Measurements from ENCODE around the gene TBL1X. TPM values are rescaled to one million over a fixed set of nuclear protein-coding genes. Genes with fewer than 3 reads are reported as not detected.

Gene TBL1X
- polyA plus RNA-seq, 3 donors, result 12.5 to 19.5 (median 13.8) TPM

DNA sequence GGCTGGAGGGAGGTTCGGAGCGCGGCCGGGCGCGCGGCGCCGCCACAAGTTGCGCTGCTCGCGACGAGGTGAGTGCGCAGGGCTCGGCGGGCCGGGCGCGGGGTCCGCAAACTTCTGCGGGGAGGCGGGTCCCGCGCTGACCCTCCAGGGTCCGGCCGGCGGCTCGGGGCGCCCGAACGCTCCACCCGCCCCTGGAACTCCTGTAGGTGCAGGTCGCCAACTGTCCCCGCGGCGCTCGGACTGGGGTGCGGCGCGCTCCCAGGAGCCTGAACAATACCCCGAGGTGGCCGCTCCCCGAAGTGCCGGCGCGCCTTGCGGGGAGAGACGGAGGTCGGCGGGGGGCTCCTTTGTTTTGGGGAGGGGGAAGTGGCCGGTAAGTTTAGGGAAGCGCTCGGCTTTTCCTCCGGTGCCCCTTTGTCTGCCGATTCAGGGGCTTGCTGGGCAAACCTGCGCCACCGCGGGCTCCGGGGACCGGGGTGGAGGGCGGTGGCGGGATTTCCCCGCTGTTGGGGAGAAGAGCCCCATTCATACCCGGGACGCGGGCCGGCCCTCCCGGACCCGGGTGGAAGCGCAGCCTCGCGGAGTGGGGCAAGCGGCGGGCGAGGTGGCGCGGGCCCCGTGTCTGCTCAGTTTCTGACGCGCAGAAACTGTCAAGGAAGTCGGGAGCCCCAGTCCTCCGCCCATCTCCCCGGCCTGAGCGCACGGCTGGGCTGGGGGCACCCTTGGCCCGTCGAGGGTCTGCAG, 694 bp downstream of the TBL1X start:
- H3K27me3 ChIP-seq (ENCODE audit: control insufficient read depth in 2 of 2, insufficient read depth in 2 of 2, low read length in 2 of 2), result peaks cover 0 to 19% of the 10 kb centered on the region in 2 donors
- Mint-ChIP-seq H3K9me3 (peaks cover 0 to 21% (median 9%) of the 10 kb centered on the region in 7 donors), H3K4me1 (peaks cover 45% of the 10 kb centered on the region), H3K27me3 (ENCODE audit: low read depth in 3 of 3) (peaks cover 1 to 39% (median 2%) of the 10 kb centered on the region in 3 donors), H3K36me3 (peaks cover 17 to 28% of the 10 kb centered on the region in 2 donors), H3K27ac (peak overlapping the region in 5 of 7 donors; percentile 32 to 83 (median 68)), H3K4me3 (peak overlapping the region; percentile 79 to 87)
- H3K4me1 ChIP-seq (ENCODE audit: control insufficient read depth in 1 of 2, insufficient read depth in 2 of 2, low read length in 2 of 2), result peaks cover 38 to 64% of the 10 kb centered on the region in 2 donors
- H2AFZ ChIP-seq (ENCODE audit: insufficient read depth, low read depth, low read length, poor library complexity, severe bottlenecking), result peak overlapping the region; percentile 72
- 0% methylated on average over 35 of the region's 87 CpGs for WGBS (ENCODE audit: insufficient coverage)
- H3K27ac ChIP-seq (ENCODE audit: low read depth in 1 of 2, low read length in 2 of 2), result peak overlapping the region; percentile 65 to 79
- peak overlapping the region; percentile 81 for H3K9ac ChIP-seq (ENCODE audit: insufficient read depth, low read length, poor library complexity, severe bottlenecking)
- TF ChIP-seq, protein P1, sequence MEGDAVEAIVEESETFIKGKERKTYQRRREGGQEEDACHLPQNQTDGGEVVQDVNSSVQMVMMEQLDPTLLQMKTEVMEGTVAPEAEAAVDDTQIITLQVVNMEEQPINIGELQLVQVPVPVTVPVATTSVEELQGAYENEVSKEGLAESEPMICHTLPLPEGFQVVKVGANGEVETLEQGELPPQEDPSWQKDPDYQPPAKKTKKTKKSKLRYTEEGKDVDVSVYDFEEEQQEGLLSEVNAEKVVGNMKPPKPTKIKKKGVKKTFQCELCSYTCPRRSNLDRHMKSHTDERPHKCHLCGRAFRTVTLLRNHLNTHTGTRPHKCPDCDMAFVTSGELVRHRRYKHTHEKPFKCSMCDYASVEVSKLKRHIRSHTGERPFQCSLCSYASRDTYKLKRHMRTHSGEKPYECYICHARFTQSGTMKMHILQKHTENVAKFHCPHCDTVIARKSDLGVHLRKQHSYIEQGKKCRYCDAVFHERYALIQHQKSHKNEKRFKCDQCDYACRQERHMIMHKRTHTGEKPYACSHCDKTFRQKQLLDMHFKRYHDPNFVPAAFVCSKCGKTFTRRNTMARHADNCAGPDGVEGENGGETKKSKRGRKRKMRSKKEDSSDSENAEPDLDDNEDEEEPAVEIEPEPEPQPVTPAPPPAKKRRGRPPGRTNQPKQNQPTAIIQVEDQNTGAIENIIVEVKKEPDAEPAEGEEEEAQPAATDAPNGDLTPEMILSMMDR (IDR thresholded peaks at IDR 0.05), result no peak
- peak overlapping the region; percentile 81 for H3K4me2 ChIP-seq (replicated peaks; ENCODE audit: extremely low read depth, low read length, poor library complexity, severe bottlenecking)
- H3K9me3 ChIP-seq (replicated peaks in 1 of 2; ENCODE audit: control insufficient read depth in 1 of 2, insufficient read depth in 1 of 2, low read length in 2 of 2), result no peaks in the 10 kb centered on the region
- H3K79me2 ChIP-seq (ENCODE audit: insufficient read depth, low read length), result peaks cover 48% of the 10 kb centered on the region
- intact Hi-C loops (cut with micrococcal nuclease), result loop anchor here in 1 of 2 donors (10.0 kb wide), 1 partner anchor 209 kb away; no protein-coding TSS in a partner anchor
- peaks cover 40% of the 10 kb centered on the region for H4K20me1 ChIP-seq (ENCODE audit: insufficient read depth, low read length)
- H3K4me3 ChIP-seq (replicated peaks in 1 of 3; ENCODE audit: low read depth in 2 of 3, low read length in 3 of 3), result peak overlapping the region; percentile 82 to 84 (median 83)
- DNase-seq, result peak in 1 of 3 donors; percentile 19
- H3K36me3 ChIP-seq (replicated peaks in 1 of 2; ENCODE audit: control insufficient read depth in 1 of 2, insufficient read depth in 2 of 2, low read length in 2 of 2), result peaks cover 0 to under 1% of the 10 kb centered on the region in 2 donors

DNA sequence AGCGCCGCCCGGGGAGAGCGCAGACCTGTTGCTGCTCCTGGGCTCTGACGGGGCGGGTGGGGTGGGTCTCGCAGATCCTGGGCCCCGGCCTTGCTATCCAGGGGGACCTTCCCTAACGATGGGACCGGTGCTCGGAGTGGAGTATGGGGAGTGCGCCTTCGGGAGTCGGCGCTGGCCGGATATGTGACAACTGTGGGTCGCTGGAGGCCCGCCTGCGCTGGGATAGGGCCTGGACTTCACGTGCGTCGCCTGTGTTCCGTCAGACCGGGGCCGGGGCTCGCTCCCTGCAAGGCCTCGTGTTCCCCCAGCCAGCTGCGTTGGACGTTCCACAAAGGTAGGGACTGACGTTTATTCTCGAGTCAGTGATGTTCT, 1.3 kb downstream of the TBL1X start:
- Mint-ChIP-seq H3K9me3 (peaks cover 0 to 21% (median 9%) of the 10 kb centered on the region in 7 donors), H3K27me3 (ENCODE audit: low read depth in 3 of 3) (peaks cover 1 to 37% (median 2%) of the 10 kb centered on the region in 3 donors), H3K27ac (peak overlapping the region; percentile 35 to 86 (median 76)), H3K4me1 (peaks cover 42% of the 10 kb centered on the region), H3K36me3 (peaks cover 22 to 33% of the 10 kb centered on the region in 2 donors), H3K4me3 (peak overlapping the region; percentile 79 to 87)
- H3K4me2 ChIP-seq (replicated peaks; ENCODE audit: extremely low read depth, low read length, poor library complexity, severe bottlenecking), result peak overlapping the region; percentile 81
- TF ChIP-seq, protein P1 (IDR thresholded peaks at IDR 0.05), result no peak
- H3K4me1 ChIP-seq (ENCODE audit: control insufficient read depth in 1 of 2, insufficient read depth in 2 of 2, low read length in 2 of 2), result peaks cover 38 to 59% of the 10 kb centered on the region in 2 donors
- peaks cover 0 to 19% of the 10 kb centered on the region in 2 donors for H3K27me3 ChIP-seq (ENCODE audit: control insufficient read depth in 2 of 2, insufficient read depth in 2 of 2, low read length in 2 of 2)
- peak overlapping the region; percentile 65 to 79 for H3K27ac ChIP-seq (ENCODE audit: low read depth in 1 of 2, low read length in 2 of 2)
- no peaks in the 10 kb centered on the region for H3K9me3 ChIP-seq (replicated peaks in 1 of 2; ENCODE audit: control insufficient read depth in 1 of 2, insufficient read depth in 1 of 2, low read length in 2 of 2)
- peak overlapping the region; percentile 81 for H3K9ac ChIP-seq (ENCODE audit: insufficient read depth, low read length, poor library complexity, severe bottlenecking)
- WGBS (ENCODE audit: insufficient coverage), result 0% methylated on average over 21 of the region's 31 CpGs
- peaks cover 0 to 6% of the 10 kb centered on the region in 2 donors for H3K36me3 ChIP-seq (replicated peaks in 1 of 2; ENCODE audit: control insufficient read depth in 1 of 2, insufficient read depth in 2 of 2, low read length in 2 of 2)
- peaks cover 54% of the 10 kb centered on the region for H3K79me2 ChIP-seq (ENCODE audit: insufficient read depth, low read length)
- H4K20me1 ChIP-seq (ENCODE audit: insufficient read depth, low read length), result peaks cover 46% of the 10 kb centered on the region
- intact Hi-C loops (cut with micrococcal nuclease), result loop anchor here in 1 of 2 donors (10.0 kb wide), 1 partner anchor 209 kb away; no protein-coding TSS in a partner anchor
- no peak overlapping the region for H2AFZ ChIP-seq (ENCODE audit: insufficient read depth, low read depth, low read length, poor library complexity, severe bottlenecking)
- H3K4me3 ChIP-seq (replicated peaks in 1 of 3; ENCODE audit: low read depth in 2 of 3, low read length in 3 of 3), result peak overlapping the region; percentile 82 to 84 (median 83)
- DNase-seq, result peak in 1 of 3 donors; percentile 27
